ENCODE results near the gene ANTXR1. TPM values are rescaled to one million over a fixed set of nuclear protein-coding genes. Genes with fewer than 3 reads are reported as not detected.

ANTXR1 gene
- total RNA-seq, 1 experiment from 2014 or later: 25.7 TPM

GRCh38 chr2:68989035-68989434 is 23.9 kb upstream of the ANTXR1 start:
- Histone ChIP-seq H2AFZ (ENCODE audit: low read depth, low read length, poor library complexity, severe bottlenecking) (no peak overlapping the region), H3K4me1 (ENCODE audit: control insufficient read depth in 1 of 2, insufficient read depth in 2 of 2, low read length in 2 of 2) (no peaks in the 10 kb centered on the region), H3K9ac (ENCODE audit: low read length) (no peak overlapping the region), H3K27me3 (ENCODE audit: insufficient read depth, low read length) (no peaks in the 10 kb centered on the region), H3K79me2 (ENCODE audit: insufficient read depth, low read length) (no peaks in the 10 kb centered on the region), H3K27ac (ENCODE audit: low read depth, low read length) (no peak overlapping the region), H3K4me2 (ENCODE audit: low read length) (no peak overlapping the region), H3K4me3 (replicated peaks in 1 of 2; ENCODE audit: low read depth in 1 of 2, low read length in 2 of 2) (no peak overlapping the region), H3K9me2 (ENCODE audit: insufficient read depth) (no peaks in the 10 kb centered on the region), H3K36me3 (ENCODE audit: control insufficient read depth in 1 of 2, insufficient read depth in 2 of 2, low read length in 2 of 2) (no peaks in the 10 kb centered on the region), H3K9me3 (ENCODE audit: control insufficient read depth in 1 of 2, insufficient read depth in 1 of 2, low read depth in 1 of 2, low read length in 2 of 2) (no peaks in the 10 kb centered on the region), H4K20me1 (ENCODE audit: insufficient read depth) (no peaks in the 10 kb centered on the region)
- ATAC-seq (no peak), DNase-seq (ENCODE audit: low read depth, low spot score) (no peak)
- BruUV-seq (replicated peaks): no TSS peak
- RAD21 ChIA-PET (ENCODE audit: low non-redundant PET in 1 of 2, low total read pairs in 2 of 2, uncharacterized antibody in 2 of 2, unreplicated experiment in 2 of 2): no interaction called here
- TF ChIP-seq JUND (IDR thresholded peaks at IDR 0.05): no peak
- no peak for TF ChIP-seq CEBPB (IDR thresholded peaks at IDR 0.05; ENCODE audit: low read depth)
- TF ChIP-seq CTCF (IDR thresholded peaks at IDR 0.05 in 2 of 3, conservative IDR thresholded peaks at IDR 0.05 in 1 of 3; ENCODE audit: borderline replicate concordance in 1 of 3, insufficient read depth in 1 of 3, low read depth in 2 of 3, low read length in 2 of 3): no peak
- TF ChIP-seq SRF (IDR thresholded peaks at IDR 0.05; ENCODE audit: low read depth): no peak
- TF ChIP-seq SP1 (IDR thresholded peaks at IDR 0.05; ENCODE audit: low read depth): no peak
- TF ChIP-seq REST (IDR thresholded peaks at IDR 0.05; ENCODE audit: low read depth): no peak
- intact Hi-C loops (cut with micrococcal nuclease): no loop called here
- POLR2A ChIA-PET: no interaction called here
- CTCF ChIA-PET: interaction anchor here (1.2 kb wide), 1 partner anchor 237 kb away, joined by 3 read pairs; no protein-coding TSS in a partner anchor

All from HCT116 (cell line).